Naive thymus-derived CD8-positive, alpha-beta T cell (primary cell): ENCODE results near the gene ITIH4. TPM values are rescaled to one million over a fixed set of nuclear protein-coding genes. Genes with fewer than 3 reads are reported as not detected.

ENCODE experiments used
- ATAC-seq, 2 donors: fragments of 150-1000 bp; cut with Tn5 transposase in 1 of 2; sonication (Bioruptor Pico), chemical (Tn5 transposase) in 1 of 2; 1 replicate in 1 of 2; 2 replicates in 1 of 2; pipeline ENCODE4 v1.10.0; 2021; ENCODE audit warnings: mild to moderate bottlenecking in 2 of 2, moderate library complexity in 2 of 2
- POLR2A ChIA-PET: fragments of 350-600 bp; sonication (Branson Sonifier 250); formaldehyde crosslinking; loops from one replicate; lab custom pipeline; 2021; ENCODE audit warnings: antibody characterized with exemption; lab: Charles Lee
- DNase-seq, 10 donors: peaks; one replicate each; pipeline versions ENCODE4 v3.0.0 to v3.0.0-alpha.2; 2020 to 2022
- H3K27ac Mint-ChIP-seq, 10 donors: one replicate each; pipeline ENCODE4 v1.8.0; 2020 to 2022; ENCODE audit warnings: mild to moderate bottlenecking in 10 of 10, mixed read lengths in 10 of 10, moderate library complexity in 4 of 10, inconsistent platforms in 1 of 10
- H3K27me3 Mint-ChIP-seq, 5 donors: one replicate each; pipeline ENCODE4 v1.8.0; 2021 to 2022; ENCODE audit warnings: mixed read lengths in 5 of 5
- H3K36me3 Mint-ChIP-seq, 3 donors: one replicate each; pipeline ENCODE4 v1.8.0; 2020 to 2022; ENCODE audit warnings: mixed read lengths in 3 of 3, mild to moderate bottlenecking in 2 of 3, inconsistent platforms in 1 of 3
- H3K4me1 Mint-ChIP-seq, 4 donors: one replicate each; pipeline ENCODE4 v1.8.0; 2021 to 2022; ENCODE audit warnings: mixed read lengths in 4 of 4
- H3K4me3 Mint-ChIP-seq, 10 donors: one replicate each; pipeline ENCODE4 v1.8.0; 2020 to 2022; ENCODE audit warnings: mild to moderate bottlenecking in 10 of 10, mixed read lengths in 10 of 10, moderate library complexity in 6 of 10, inconsistent platforms in 1 of 10
- H3K9me3 Mint-ChIP-seq, 9 donors: one replicate each; pipeline ENCODE4 v1.8.0; 2020 to 2022; ENCODE audit warnings: mixed read lengths in 9 of 9, mild to moderate bottlenecking in 3 of 9, inconsistent platforms in 1 of 9, moderate library complexity in 1 of 9
- polyA plus RNA-seq, 3 donors: library from polyadenylated mRNA; unstranded; fragments of 300-500 nt; fragmentation: Illumina TruSeq; gene quantifications; one replicate each; pipeline ENCODE4 v1.2.3, GENCODE V29; 2021
- total RNA-seq, 8 experiments: library from RNA in 2 of 8; stranded (reverse) in 2 of 8; gene quantifications; one replicate each; pipeline ENCODE4 v1.2.3 and lab custom pipeline; 2021 to 2026

ITIH4 gene
- total and polyA plus RNA-seq, 5 experiments from 2014 or later, result 0.05 to 32.6 (median 14.7) TPM; not detected in 1

DNA sequence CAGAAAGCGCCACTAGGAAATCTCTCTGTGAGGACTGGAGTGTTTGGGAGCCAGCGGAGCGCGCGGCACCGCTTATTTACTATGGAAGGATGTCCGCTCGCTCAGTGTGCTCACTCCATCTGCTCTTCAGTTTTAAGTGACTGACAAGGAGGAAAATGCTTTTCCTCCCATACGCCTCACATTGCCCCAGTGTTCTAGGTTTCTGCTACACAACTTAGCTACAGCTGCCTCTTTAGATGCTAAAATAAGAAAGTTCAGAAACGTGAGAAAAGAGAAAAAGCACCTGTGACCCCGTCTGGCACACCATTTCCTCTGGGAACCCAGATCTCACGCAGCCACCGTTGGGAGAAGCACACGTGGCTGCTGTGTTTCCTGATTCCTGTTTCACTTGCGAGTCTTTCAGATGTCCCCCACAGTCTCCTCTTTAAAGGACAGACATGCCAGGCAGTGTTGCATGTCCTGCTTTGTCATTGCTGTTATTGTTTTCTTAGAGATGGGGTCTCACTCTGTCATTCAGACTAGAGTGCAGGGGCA lies 16.0 kb upstream of the ITIH4 start:
- no peaks in the 10 kb centered on the region for H3K27me3 Mint-ChIP-seq
- no peak for DNase-seq
- POLR2A ChIA-PET, result no interaction called here
- peaks cover 0 to 4% (median 0%) of the 10 kb centered on the region in 4 donors for H3K4me1 Mint-ChIP-seq
- ATAC-seq, result no peak
- peak overlapping the region in 1 of 10 donors; percentile 48 for H3K27ac Mint-ChIP-seq
- H3K4me3 Mint-ChIP-seq, result no peak overlapping the region
- H3K9me3 Mint-ChIP-seq, result no peaks in the 10 kb centered on the region
- H3K36me3 Mint-ChIP-seq, result peaks cover 0 to 47% (median 8%) of the 10 kb centered on the region in 3 donors

DNA sequence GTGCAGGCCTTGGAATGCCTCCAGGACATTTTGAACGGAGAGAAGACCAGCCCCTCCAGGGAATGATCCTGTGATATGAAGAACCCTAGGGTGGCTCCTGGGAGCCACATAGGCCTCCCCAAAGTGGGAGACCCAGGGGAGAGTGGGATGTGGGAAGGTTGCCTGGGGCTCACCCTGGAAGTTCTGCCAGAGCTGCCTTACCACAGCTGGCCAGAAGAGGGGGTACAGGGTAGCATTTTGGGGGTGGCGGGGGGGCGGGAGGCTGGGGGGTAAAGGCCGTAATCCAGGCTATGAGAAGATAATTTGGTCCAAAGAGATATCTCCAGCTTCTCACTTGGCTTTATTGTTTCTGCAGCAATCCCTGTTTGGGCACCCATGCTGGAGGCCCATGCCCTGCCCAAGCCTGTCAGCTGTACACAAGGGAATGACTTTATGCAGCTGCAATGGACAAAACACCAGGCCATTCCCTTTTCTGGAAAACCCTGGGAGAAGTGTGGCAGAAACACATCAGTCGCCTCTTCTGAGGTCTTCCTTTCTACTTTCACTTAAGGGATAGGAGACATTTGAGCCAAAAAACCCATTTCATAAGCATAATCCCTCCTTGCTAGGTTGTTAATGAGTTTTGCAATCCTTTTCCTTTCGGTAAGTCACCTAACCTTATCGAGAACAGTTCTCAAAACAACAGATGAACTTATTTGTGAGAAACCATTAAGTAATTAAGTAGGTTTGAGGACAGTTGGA lies 15.4 kb upstream of the ITIH4 start:
- ATAC-seq (peak in 1 of 2 donors; percentile 47), DNase-seq (peak in 3 of 10 donors; percentile 10 to 32 (median 26))
- Mint-ChIP-seq H3K4me3 (no peak overlapping the region), H3K27me3 (no peaks in the 10 kb centered on the region), H3K36me3 (peaks cover 0 to 50% (median 10%) of the 10 kb centered on the region in 3 donors), H3K4me1 (peaks cover 0 to 4% (median 0%) of the 10 kb centered on the region in 4 donors), H3K9me3 (no peaks in the 10 kb centered on the region), H3K27ac (no peak overlapping the region)
- POLR2A ChIA-PET, result no interaction called here

DNA sequence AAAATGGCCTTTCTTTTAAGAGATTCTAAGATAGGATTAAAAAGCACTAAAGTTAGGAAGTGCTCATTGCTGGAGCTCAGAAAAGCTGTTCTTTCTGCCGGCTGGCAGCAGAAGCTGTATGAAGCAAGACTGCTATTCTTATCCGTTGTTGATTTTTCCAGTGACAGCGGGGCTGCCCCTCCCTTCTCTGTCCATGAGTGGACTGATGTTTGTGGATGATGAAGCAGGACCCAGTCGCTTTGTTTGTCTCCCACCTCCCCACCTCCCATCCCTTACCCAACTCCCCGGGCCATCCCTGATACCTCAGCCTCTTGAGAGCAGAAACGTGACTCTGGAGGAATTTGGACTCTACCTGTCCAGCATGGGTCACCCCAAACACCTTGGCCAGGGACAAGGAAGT lies 14.7 kb upstream of the ITIH4 start:
- Mint-ChIP-seq H3K27me3 (no peaks in the 10 kb centered on the region), H3K36me3 (peaks cover 0 to 53% (median 13%) of the 10 kb centered on the region in 3 donors), H3K4me3 (no peak overlapping the region), H3K27ac (peak overlapping the region in 1 of 10 donors; percentile 93), H3K9me3 (no peaks in the 10 kb centered on the region), H3K4me1 (peaks cover under 1 to 4% (median under 1%) of the 10 kb centered on the region in 4 donors)
- POLR2A ChIA-PET, result no interaction called here
- ATAC-seq (no peak), DNase-seq (no peak)

DNA sequence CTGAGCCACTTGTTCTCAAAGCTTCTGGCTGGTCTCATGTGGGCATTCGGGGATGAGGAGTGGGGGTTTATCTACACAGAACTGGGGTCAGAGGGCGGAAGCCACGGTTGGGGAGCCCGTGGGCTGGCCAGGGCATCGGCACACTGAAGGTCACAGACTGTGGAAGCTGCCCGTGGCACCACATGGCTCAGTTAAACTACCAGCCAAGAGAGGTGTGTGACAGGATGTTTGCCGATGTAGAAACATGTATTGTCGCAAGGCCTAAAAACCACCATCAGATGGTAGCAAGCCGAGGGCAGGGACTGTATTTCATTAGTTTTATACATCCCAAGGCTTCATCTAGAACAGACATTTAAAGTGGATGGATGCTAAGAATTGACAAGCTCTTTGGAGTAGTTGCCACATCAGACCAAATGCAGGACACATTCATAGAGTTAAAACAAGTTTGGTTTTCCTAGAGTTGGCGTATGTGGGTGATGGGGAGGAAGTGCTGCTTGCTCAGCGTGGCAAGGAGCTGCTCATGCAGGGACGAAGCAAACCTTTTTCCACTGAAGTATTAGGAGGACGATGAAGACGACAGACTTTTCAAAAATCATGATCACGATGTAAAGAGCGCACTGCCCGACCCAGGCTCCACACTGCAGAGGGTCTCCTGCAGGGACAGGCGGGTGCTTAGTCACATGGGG lies 14.0 kb upstream of the ITIH4 start:
- Mint-ChIP-seq H3K4me3 (no peak overlapping the region), H3K27me3 (no peaks in the 10 kb centered on the region), H3K27ac (peak overlapping the region in 3 of 10 donors; percentile 29 to 93 (median 67)), H3K4me1 (peaks cover 6 to 8% (median 7%) of the 10 kb centered on the region in 4 donors), H3K36me3 (peaks cover 0 to 49% (median 14%) of the 10 kb centered on the region in 3 donors), H3K9me3 (no peaks in the 10 kb centered on the region)
- ATAC-seq (no peak), DNase-seq (peak in 1 of 10 donors; percentile 18)
- POLR2A ChIA-PET, result no interaction called here

DNA sequence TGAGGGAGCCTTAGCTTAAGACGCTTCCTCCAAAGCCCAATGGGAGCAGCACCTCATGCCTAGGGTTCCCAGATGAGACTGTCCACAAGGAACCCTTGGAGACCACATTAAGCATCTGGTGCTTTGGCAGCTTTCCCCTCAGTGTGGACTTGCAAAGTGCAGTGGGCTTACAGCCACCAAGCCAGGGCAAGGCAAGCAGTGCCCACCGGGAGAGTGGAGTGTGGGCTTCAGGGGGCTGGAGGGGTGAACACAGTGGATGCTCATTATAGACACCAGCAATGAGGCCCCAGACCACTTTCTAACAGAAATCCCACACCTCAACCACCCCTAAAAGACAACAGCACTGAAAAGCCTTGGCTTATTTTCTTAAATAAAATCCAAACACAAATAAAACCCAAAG lies 13.4 kb upstream of the ITIH4 start:
- no peaks in the 10 kb centered on the region for H3K27me3 Mint-ChIP-seq
- no peak overlapping the region for H3K4me3 Mint-ChIP-seq
- DNase-seq, result no peak
- POLR2A ChIA-PET, result interaction anchor here (0.7 kb wide), 1 partner anchor 938 kb away, joined by 6 read pairs; no protein-coding TSS in a partner anchor
- peaks cover 6 to 13% (median 12%) of the 10 kb centered on the region in 4 donors for H3K4me1 Mint-ChIP-seq
- H3K9me3 Mint-ChIP-seq, result no peaks in the 10 kb centered on the region
- H3K27ac Mint-ChIP-seq, result peak overlapping the region in 1 of 10 donors; percentile 93
- ATAC-seq, result no peak
- peaks cover 0 to 46% (median 14%) of the 10 kb centered on the region in 3 donors for H3K36me3 Mint-ChIP-seq

DNA sequence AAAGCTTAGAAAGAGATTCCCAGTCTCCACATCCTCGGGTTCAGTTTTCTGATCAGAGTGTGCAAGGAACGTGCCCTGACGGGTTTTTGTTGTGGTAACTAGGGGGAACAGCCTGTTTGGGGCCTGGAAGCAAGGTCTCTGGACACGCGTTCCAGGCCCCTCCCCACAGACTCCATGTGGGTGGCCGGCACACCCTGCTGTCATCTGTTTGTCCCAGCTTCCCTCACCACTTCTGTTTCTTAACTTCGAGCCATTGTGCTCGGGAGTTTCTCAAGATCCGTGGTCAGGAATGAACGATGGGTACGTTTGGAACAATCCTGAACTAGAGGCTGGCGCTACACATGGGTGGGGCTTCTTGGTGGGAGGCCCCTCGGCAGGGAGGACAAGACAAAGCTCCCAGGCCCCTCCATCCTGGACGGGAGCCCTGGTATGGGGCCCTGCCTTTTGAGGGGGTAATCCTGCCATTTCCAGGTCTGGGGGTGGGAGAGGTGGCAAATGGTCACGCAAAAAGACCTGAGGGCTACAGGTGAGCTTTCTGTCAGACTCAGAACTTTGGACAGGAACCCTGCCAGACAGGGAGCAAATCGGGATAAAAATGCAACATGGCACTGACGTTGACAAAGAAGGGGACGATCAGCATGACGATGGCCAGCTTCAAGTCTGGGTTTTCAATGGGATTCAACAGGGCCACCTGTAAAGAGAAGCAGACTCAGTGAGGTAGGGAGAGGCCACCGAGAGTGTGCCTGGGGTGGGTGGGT lies 12.8 kb upstream of the ITIH4 start:
- H3K36me3 Mint-ChIP-seq, result peaks cover 0 to 44% (median 14%) of the 10 kb centered on the region in 3 donors

DNA sequence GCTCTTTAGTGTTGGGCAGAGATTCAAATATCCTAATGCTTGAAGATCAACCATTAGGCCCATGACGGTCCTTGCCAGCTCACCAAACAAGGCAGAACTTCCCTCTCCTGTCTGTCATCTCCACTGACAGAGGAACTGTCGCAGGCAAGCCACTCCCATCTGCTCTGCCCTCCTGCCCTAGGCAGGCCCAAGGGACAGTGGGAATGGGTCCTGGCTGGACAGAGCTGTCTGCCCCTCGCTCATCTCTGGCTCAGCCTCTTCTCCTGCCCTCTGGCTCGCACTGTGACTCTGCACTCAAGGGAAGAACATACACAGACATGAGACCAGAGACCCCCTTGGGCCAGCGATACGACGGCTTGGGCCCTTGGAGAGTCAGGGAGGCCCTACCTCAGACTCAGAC lies 12.0 kb upstream of the ITIH4 start:
- H3K4me1 Mint-ChIP-seq, result peaks cover 12 to 28% (median 27%) of the 10 kb centered on the region in 4 donors
- peaks cover 0 to 37% (median 14%) of the 10 kb centered on the region in 3 donors for H3K36me3 Mint-ChIP-seq
- no peak for DNase-seq
- no peak for ATAC-seq
- no peaks in the 10 kb centered on the region for H3K27me3 Mint-ChIP-seq
- H3K27ac Mint-ChIP-seq, result no peak overlapping the region
- POLR2A ChIA-PET, result no interaction called here
- H3K4me3 Mint-ChIP-seq, result no peak overlapping the region
- no peaks in the 10 kb centered on the region for H3K9me3 Mint-ChIP-seq

More for the DNA sequence above, 12.8 kb upstream of the ITIH4 start:
- Mint-ChIP-seq H3K9me3 (no peaks in the 10 kb centered on the region), H3K27me3 (no peaks in the 10 kb centered on the region), H3K27ac (peak overlapping the region in 1 of 10 donors; percentile 61), H3K4me3 (no peak overlapping the region), H3K4me1 (peaks cover 9 to 19% (median 18%) of the 10 kb centered on the region in 4 donors)
- POLR2A ChIA-PET, result interaction anchor here (0.7 kb wide), 1 partner anchor 939 kb away, joined by 6 read pairs; no protein-coding TSS in a partner anchor
- ATAC-seq (no peak), DNase-seq (no peak)

DNA sequence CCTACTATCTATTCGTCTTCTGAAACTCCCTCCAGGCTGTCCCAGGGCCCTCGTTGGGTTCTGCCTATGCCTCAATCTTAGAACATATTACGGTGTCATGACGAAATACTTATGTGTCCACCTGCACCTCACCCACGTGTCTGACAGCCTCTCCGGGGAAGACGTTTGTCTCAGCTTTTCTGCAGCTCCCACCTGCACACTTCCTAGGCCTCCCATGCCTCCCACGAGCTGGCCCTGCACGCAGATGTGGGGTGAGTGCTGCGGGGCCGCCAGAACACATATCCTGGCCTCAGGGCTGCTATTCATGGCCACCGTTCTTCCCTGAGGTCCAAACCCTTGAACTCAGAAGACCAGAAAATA lies 11.5 kb upstream of the ITIH4 start:
- no peak for ATAC-seq
- peak overlapping the region in 2 of 10 donors; percentile 48 to 65 for H3K27ac Mint-ChIP-seq
- H3K36me3 Mint-ChIP-seq, result peaks cover 0 to 33% (median 14%) of the 10 kb centered on the region in 3 donors
- peaks cover 12 to 30% (median 29%) of the 10 kb centered on the region in 4 donors for H3K4me1 Mint-ChIP-seq
- POLR2A ChIA-PET, result no interaction called here
- no peaks in the 10 kb centered on the region for H3K9me3 Mint-ChIP-seq
- DNase-seq, result no peak
- no peaks in the 10 kb centered on the region for H3K27me3 Mint-ChIP-seq
- H3K4me3 Mint-ChIP-seq, result no peak overlapping the region

DNA sequence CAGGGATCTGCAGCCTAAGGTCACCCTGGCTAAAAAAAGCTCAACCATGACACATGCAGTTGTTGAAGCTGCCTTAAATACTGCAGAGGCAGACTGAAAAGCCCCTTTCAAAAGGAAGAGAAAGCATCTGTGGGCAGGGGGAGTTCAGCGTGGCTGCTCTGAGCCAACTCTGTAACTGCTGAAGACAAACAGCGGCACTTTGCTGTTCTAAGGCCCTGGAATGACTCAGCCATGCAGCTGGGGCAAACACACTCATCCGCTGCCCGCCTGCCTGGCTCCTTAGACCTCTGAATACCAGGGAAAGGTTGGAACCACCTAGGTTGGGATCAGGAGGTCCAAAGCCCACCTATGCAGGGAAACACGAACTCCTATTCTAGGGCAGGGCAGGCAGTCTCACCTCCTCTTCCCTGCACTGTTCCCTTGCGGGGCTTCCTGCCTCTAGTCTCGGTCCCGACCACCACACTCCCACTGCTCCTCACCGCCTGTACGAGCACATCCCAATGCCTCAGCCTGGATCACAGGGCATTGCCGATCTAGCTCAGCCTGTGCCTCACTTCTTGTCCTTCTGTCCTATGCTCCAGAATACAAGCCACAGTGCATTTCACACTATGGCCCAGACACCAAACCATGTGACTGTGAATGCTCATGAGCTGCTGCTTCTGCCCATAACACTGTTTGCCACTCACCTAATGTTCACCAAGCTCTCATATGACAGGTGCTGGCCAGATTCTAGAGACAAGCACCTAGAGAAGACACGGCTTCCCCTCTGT lies 10.9 kb upstream of the ITIH4 start:
- peaks cover 12 to 31% (median 30%) of the 10 kb centered on the region in 4 donors for H3K4me1 Mint-ChIP-seq
- H3K27ac Mint-ChIP-seq, result peak overlapping the region in 3 of 10 donors; percentile 48 to 73 (median 65)
- DNase-seq (no peak), ATAC-seq (no peak)
- H3K27me3 Mint-ChIP-seq, result no peaks in the 10 kb centered on the region
- POLR2A ChIA-PET, result no interaction called here
- H3K4me3 Mint-ChIP-seq, result no peak overlapping the region
- no peaks in the 10 kb centered on the region for H3K9me3 Mint-ChIP-seq
- peaks cover 0 to 38% (median 14%) of the 10 kb centered on the region in 3 donors for H3K36me3 Mint-ChIP-seq

DNA sequence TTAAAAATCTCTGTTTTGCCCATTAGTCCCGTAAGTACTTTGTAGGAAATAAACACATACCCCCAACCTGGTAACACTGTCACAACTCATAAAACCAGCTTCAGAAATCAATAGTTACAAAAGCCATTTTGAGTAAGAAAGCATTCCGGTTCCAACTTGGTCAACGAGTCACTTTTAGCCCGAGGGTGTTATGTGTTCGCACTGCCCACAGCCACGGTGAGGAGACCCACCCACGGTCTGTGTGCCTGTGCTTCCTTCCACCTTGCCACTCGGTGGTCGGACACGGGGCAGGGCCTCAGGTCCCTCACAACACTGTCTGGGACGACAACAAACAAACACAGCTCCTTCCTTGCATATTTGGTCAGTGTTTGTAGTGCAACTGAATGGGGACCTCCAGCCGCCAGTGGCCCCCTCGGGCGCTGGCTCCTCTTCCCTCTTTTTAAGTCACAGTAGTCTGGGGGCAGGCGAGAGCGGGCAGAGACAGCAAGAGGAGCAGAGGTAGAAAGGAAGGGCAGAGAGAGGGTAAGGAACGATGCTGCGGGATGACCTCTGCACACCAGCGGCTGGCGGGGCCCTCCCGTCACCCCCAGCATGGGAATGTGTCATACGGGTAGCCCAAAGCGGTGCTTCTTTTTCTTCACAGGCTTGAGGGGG lies 9.5 kb upstream of the ITIH4 start:
- no peak for DNase-seq
- Mint-ChIP-seq H3K36me3 (peaks cover 0 to 42% (median 14%) of the 10 kb centered on the region in 3 donors), H3K27ac (peak overlapping the region in 1 of 10 donors; percentile 33), H3K4me3 (no peak overlapping the region), H3K27me3 (no peaks in the 10 kb centered on the region), H3K4me1 (peaks cover 9 to 31% (median 30%) of the 10 kb centered on the region in 4 donors), H3K9me3 (no peaks in the 10 kb centered on the region)
- POLR2A ChIA-PET, result no interaction called here
- no peak for ATAC-seq

DNA sequence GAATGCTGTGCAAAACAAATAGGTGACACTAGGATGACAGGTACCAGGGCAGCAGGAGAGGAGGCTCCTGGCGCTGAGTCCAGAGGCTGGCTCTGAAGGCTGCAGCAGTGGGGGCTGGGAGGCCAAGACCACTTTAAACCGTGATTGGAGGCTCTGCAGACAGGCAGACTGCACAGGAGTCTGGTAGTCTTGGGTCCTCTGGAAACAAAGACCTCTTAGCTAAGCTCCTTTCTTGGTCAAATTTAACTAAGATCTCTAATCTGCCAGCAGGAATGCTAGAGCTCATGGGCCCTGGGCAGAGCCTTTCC lies 8.8 kb upstream of the ITIH4 start:
- peaks cover 0 to 37% (median 12%) of the 10 kb centered on the region in 3 donors for H3K36me3 Mint-ChIP-seq
- H3K4me1 Mint-ChIP-seq, result peaks cover 10 to 31% (median 30%) of the 10 kb centered on the region in 4 donors

More for the DNA sequence above, 8.8 kb upstream of the ITIH4 start:
- no peak for DNase-seq
- H3K4me3 Mint-ChIP-seq, result peak overlapping the region in 1 of 10 donors; percentile 10
- POLR2A ChIA-PET, result no interaction called here
- peak overlapping the region in 4 of 10 donors; percentile 28 to 74 (median 42) for H3K27ac Mint-ChIP-seq
- ATAC-seq, result no peak
- H3K9me3 Mint-ChIP-seq, result no peaks in the 10 kb centered on the region
- no peaks in the 10 kb centered on the region for H3K27me3 Mint-ChIP-seq
